Lower leg skin (tissue), 4 donors: ENCODE data around the gene SELL. TPM values are rescaled to one million over a fixed set of nuclear protein-coding genes. Genes with fewer than 3 reads are reported as not detected.

Source experiments
- DNase-seq, 2 donors: peaks; one replicate each; pipeline ENCODE4 v3.0.0-alpha.2; 2019; ENCODE audit warnings: low spot score in 2 of 2
- H3K4me3 ChIP-seq: fragments of 200-600 bp; sonication (generic); 2 replicates; pipeline ENCODE4 v1.5.1; 2017; ENCODE audit warnings: mild to moderate bottlenecking, low read depth; ENCODE audit not compliant: poor library complexity, severe bottlenecking
- POLR2A ChIP-seq, 2 donors: fragments of 450-650 bp; IDR thresholded peaks; one replicate each; pipeline ENCODE4 v1.6.1; 2016 to 2017; ENCODE audit warnings: antibody characterized with exemption in 2 of 2, mild to moderate bottlenecking in 1 of 2, moderate library complexity in 1 of 2
- WGBS, 2 donors: methylation state at CpG; one replicate each; pipeline ENCODE4 v1.1.5; 2018; 5-methylcytosine and 5-hydroxymethylcytosine counted together
- intact Hi-C: fragments of 100-400 bp; cut with DNase I; formaldehyde crosslinking; loops from one replicate; pipeline ENCODE4 v1.15.0; 2023; ENCODE audit warnings: low total_unique reads
- total RNA-seq, 4 donors: library from RNA; depleted of rRNA; stranded (reverse); fragments of >200 nt; gene quantifications; one replicate each; pipeline ENCODE4 v1.1.0, GENCODE V29; 2016
- TF ChIP-seq, protein P1 (sequence below), 3 donors: fragments of 450-650 bp; IDR thresholded peaks; one replicate each; pipeline ENCODE4 v1.5.1; 2016; ENCODE audit warnings: antibody characterized with exemption in 3 of 3, mild to moderate bottlenecking in 3 of 3, moderate library complexity in 2 of 3

The SELL gene
- total RNA-seq: under 1 TPM in 2 of 4 donors, not detected in 2; 0.10 to 0.36 TPM

DNA sequence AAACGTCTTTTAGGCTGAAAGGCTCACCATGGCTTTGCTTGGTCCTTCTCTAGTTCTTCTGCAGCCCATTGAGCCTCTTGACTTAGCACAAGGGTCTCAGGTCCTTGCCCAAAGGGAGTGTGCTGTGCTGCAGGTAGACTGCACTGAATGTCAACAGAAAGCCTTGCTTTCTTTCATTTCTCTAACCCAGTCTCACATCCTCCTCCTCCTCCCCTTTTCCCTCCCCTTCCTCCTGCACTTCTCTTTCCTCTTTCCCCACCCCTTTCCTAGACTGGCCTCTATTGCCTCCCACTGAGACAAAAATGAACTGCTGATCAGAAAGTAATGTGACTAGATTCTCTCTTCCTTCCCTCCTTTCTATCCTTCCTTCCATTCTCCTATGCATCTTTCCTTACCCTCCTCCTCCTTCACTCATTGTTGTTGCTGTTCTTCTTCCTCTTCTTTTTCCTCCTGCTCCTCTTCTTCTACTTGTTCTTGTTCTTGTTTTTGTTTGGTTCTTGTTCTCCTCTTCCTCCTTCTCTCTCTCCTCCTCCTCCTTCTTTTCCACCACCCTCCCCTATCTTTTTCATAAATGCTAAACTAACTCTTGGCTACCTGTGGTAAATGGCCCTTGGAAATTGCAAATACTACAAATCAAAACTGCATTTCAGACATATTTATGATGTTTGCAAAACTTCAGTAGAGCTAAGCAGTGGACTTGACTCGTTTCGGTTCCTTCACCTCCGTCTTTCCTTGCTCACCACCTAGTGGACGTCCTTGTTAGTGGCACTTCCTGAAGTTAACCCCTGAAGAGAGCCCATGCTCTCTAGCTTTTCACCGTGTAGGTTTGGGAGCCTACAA, at the start of gene SELL:
SELL (minus strand) TSS at position 152 of the 840 bp plus-strand sequence; CDS start at position 30, 122 bp downstream.
- DNase-seq: peak; percentile 41 to 86
- intact Hi-C loops: loop anchor here (5.0 kb wide), 1 partner anchor 1021 kb away; no protein-coding TSS in a partner anchor
- WGBS, 2 donors: 7 to 11% methylated on average over 6 of the region's 6 CpGs
- TF ChIP-seq, protein P1, sequence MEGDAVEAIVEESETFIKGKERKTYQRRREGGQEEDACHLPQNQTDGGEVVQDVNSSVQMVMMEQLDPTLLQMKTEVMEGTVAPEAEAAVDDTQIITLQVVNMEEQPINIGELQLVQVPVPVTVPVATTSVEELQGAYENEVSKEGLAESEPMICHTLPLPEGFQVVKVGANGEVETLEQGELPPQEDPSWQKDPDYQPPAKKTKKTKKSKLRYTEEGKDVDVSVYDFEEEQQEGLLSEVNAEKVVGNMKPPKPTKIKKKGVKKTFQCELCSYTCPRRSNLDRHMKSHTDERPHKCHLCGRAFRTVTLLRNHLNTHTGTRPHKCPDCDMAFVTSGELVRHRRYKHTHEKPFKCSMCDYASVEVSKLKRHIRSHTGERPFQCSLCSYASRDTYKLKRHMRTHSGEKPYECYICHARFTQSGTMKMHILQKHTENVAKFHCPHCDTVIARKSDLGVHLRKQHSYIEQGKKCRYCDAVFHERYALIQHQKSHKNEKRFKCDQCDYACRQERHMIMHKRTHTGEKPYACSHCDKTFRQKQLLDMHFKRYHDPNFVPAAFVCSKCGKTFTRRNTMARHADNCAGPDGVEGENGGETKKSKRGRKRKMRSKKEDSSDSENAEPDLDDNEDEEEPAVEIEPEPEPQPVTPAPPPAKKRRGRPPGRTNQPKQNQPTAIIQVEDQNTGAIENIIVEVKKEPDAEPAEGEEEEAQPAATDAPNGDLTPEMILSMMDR (IDR thresholded peaks at IDR 0.05): peak in 1 of 3 donors; percentile 19
- no peak for TF ChIP-seq POLR2A (IDR thresholded peaks at IDR 0.05)
- no peak within 1 kb of the TSS for H3K4me3 ChIP-seq

DNA sequence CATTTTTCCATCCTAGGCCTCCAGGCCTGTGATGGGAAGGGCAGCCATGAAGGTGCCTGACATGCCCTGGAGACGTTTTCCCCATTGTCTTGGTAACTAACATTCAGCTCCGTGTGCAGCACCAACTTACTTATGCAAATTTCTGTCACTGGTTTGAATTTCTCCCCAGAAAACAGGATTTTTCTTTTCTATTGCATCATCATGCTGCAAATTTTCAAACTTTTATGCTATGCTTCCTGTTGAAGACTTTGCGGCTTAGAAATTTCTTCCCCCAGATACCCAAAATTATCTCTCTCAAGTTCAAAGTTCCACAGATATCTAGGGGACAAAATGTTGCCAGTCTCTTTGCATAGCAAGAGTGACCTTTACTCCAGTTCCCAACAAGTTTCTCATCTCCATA, 47.6 kb upstream of the SELL start:
- H3K4me3 ChIP-seq: no peak overlapping the region
- no peak for DNase-seq
- intact Hi-C loops: no loop called here
- WGBS, 2 donors: 82 to 85% methylated on average over 3 of the region's 3 CpGs
- TF ChIP-seq, protein P1 (IDR thresholded peaks at IDR 0.05): no peak
- TF ChIP-seq POLR2A (IDR thresholded peaks at IDR 0.05): no peak

DNA sequence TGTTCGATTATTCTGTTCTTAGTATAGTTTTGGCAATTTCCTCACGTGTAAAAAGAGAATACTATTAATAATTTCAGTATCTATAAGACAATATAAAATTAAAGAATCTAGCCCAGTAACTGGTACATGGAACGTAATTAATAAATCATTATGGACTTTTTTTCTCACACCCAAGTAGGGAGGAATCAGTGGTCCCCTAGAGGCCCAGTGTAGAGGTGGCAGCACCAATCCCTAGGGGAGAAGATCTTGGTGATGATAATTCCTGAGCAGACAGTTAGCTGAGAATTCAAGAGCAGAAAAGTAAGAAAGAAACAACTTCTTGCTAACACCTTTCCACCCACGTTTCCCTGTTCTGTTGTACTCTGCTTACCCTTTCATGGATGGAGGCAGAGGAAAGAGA, 42.1 kb upstream of the SELL start:
- TF ChIP-seq, protein P1 (IDR thresholded peaks at IDR 0.05): no peak
- TF ChIP-seq POLR2A (IDR thresholded peaks at IDR 0.05): no peak
- DNase-seq: no peak
- no peak overlapping the region for H3K4me3 ChIP-seq
- intact Hi-C loops: no loop called here
- WGBS, 2 donors: 69% methylated on average over 4 of the region's 4 CpGs

DNA sequence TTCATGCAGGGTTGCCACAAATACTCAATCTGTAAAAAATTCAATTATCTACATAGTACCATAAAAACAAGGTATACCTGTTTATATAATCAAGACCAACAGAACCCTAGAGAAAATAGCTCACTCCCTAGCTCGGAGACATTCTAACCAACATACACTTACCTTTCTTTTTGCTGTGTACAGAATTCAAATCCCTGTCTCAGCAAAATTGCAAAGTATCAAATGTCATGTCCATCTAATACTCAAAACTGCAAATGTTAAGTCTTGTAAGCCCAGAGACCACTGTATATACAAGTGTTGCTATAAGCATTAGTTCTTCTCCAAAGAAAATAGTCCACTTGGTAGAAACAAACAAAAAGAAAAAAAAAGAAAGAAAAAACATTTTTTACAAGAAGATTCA, 38.6 kb upstream of the SELL start:
- TF ChIP-seq, protein P1 (IDR thresholded peaks at IDR 0.05): no peak
- TF ChIP-seq POLR2A (IDR thresholded peaks at IDR 0.05): no peak
- WGBS, 2 donors: 80 to 100% methylated on average over 1 of the region's 1 CpG
- no peak for DNase-seq
- H3K4me3 ChIP-seq: no peak overlapping the region
- intact Hi-C loops: no loop called here

DNA sequence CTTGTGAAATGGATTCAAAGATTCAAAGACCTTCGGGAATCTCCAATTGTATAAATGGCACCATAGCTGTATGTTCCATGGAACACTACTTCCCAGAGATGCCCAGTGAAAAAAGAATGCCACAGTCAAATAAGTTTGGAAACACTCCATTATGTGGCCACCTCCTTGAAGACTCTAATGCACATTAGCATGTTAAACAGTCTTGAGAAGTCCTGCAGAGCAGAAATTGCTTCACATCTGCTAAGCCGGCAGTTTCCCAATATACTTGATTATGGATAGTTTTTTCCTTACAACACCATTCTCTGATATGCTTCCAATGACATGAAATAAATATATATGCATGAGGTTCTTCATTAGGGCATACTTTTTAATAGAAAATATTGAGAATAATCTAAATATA, 35.1 kb upstream of the SELL start:
- DNase-seq: no peak
- intact Hi-C loops: no loop called here
- H3K4me3 ChIP-seq: no peak overlapping the region
- WGBS, 2 donors: 87 to 92% methylated on average over 2 of the region's 2 CpGs
- no peak for TF ChIP-seq POLR2A (IDR thresholded peaks at IDR 0.05)
- TF ChIP-seq, protein P1 (IDR thresholded peaks at IDR 0.05): no peak
